ENCODE results near the gene DTX1. TPM values are rescaled to one million over a fixed set of nuclear protein-coding genes. Genes with fewer than 3 reads are reported as not detected.

The DTX1 gene
- total and polyA plus RNA-seq, 2 of the 13 experiments (the other 11 are each of a cell fraction or from before 2014, with no cell fraction given) = not detected

DNA sequence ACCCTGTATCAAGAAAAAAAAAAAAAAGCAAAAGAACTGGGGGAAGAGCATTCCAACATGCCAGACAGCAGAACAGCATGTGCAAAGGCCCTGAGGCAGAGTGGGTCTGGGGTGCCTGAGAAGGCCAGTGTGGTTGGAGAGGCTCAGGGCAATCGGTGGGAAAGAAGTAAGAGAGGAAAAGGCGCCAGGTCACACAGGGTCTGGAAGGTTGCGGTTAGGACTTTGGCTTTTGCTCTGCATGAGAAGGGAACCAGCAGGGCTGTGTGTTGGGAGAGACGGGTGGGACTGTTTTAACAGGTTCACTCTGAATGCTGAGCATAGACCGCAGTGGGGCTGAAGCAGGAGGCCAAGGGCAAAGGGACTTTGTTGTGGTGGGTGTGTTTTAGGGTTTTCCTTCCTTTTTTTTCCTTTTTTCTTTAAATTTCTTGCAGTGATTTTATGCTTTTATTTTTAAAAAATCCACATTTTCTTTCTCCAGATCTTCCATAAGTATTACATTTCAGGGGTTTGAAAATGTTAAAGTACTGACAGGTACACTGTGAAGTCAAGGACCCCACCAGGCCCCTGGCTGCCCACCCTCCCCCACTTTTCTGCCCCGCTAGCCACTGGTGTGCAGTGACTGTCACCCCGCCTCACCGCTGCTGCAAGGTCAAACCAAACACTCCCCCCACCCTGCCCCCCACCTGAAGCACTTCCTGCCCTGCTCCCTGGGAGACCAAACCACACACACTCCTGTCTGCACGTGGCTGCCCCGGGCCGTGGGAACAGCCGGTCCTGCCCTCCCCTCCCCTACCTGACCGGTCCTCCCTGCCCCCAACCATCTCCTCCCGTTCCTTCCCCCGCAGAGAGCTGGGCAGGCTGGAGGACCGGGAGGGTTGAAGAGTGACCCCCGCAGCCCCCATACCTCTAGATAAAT, 30.0 kb downstream of the DTX1 start:
- POLR2A ChIA-PET = no interaction called here
- ATAC-seq (peak; percentile 72), DNase-seq (ENCODE audit: low spot score) (peak; percentile 23), FAIRE-seq (peak; percentile 79)
- H3K4me2 ChIP-seq (ENCODE audit: low read depth, low read length) = peak overlapping the region; percentile 24; the same call in 1 of the 2 replicates
- no peaks in the 10 kb centered on the region for H3K9me3 ChIP-seq (ENCODE audit: low read length)
- CTCF ChIA-PET (ENCODE audit: low intra/inter-chr PET ratio, low total read pairs) = no interaction called here
- WGBS (ENCODE audit: low lambda C conversion rate) = 2% methylated on average over 12 of the region's 17 CpGs
- H3K36me3 ChIP-seq (replicated peaks in 1 of 2; ENCODE audit: control insufficient read depth in 1 of 2, insufficient read depth in 2 of 2, low read length in 2 of 2) = no peaks in the 10 kb centered on the region
- no TSS peak for BruUV-seq (replicated peaks)
- intact Hi-C loops (cut with micrococcal nuclease; ENCODE audit: unreplicated experiment) = no loop called here
- no peaks in the 10 kb centered on the region for H3K79me2 ChIP-seq (ENCODE audit: insufficient read depth, low read length)
- H3K27ac ChIP-seq (ENCODE audit: extremely low read length, insufficient read depth, low read length) = no peak overlapping the region
- H3K4me3 ChIP-seq (replicated peaks in 1 of 3; ENCODE audit: insufficient read depth in 1 of 3, low read depth in 2 of 3, low read length in 3 of 3) = no peak overlapping the region
- H3K9ac ChIP-seq (ENCODE audit: insufficient read depth, low read depth, low read length) = no peak overlapping the region
- in situ Hi-C loops (cut with HindIII; ENCODE audit: extremely low pct_ligation_motif_present, low pct_unique_long_range_greater_than_20kb) = no loop called here
- no peak overlapping the region for H2AFZ ChIP-seq (ENCODE audit: low read length)
- H3K27me3 ChIP-seq (ENCODE audit: control insufficient read depth in 1 of 2, insufficient read depth in 2 of 2, low read length in 2 of 2) = no peaks in the 10 kb centered on the region
- H3K4me1 ChIP-seq (ENCODE audit: insufficient read depth, low read length) = peaks cover 17% of the 10 kb centered on the region
- no peaks in the 10 kb centered on the region for H4K20me1 ChIP-seq (ENCODE audit: insufficient read depth, low read length)
- TF ChIP-seq ARID5B (CRISPR knock-in tag; IDR thresholded peaks at IDR 0.05) (no peak), ZNF282 (IDR thresholded peaks at IDR 0.05; ENCODE audit: partially characterized antibody) (no peak), SAP130 (CRISPR knock-in tag; IDR thresholded peaks at IDR 0.05; ENCODE audit: low read depth) (0 out of 2 replicates have a peak, but pooled peaks have one; percentile 14), FOXO1 (CRISPR knock-in tag; IDR thresholded peaks at IDR 0.05) (no peak), HNF4A (CRISPR knock-in tag; IDR thresholded peaks at IDR 0.05) (peak; percentile 31; the same call in 1 of the 2 replicates), MZF1 (CRISPR knock-in tag; IDR thresholded peaks at IDR 0.05; ENCODE audit: borderline replicate concordance) (no peak), SPEN (CRISPR knock-in tag; IDR thresholded peaks at IDR 0.05; ENCODE audit: low read depth) (no peak), ZBTB49 (CRISPR knock-in tag; IDR thresholded peaks at IDR 0.05; ENCODE audit: borderline replicate concordance) (no peak), ESRRA (CRISPR knock-in tag; IDR thresholded peaks at IDR 0.05; ENCODE audit: low read depth) (peak; percentile 36; the same call in 1 of the 2 replicates), CTCF (CRISPR knock-in tag; IDR thresholded peaks at IDR 0.05) (no peak), FOXA1 (IDR thresholded peaks at IDR 0.05) (no peak), FOXA1 (CRISPR knock-in tag; IDR thresholded peaks at IDR 0.05) (no peak), ZNF879 (CRISPR knock-in tag; IDR thresholded peaks at IDR 0.05) (no peak), NCOA2 (CRISPR knock-in tag; IDR thresholded peaks at IDR 0.05) (no peak), POLR2AphosphoS2 (IDR thresholded peaks at IDR 0.05; ENCODE audit: low read depth, low read length) (no peak), NR2F1 (CRISPR knock-in tag; IDR thresholded peaks at IDR 0.05) (no peak)

Measured in HepG2 (cell line).